Calu3 (cell line): ENCODE measurements around the gene MRPL40. TPM values are rescaled to one million over a fixed set of nuclear protein-coding genes. Genes with fewer than 3 reads are reported as not detected.
A peak's percentile ranks its signal among the peaks of the same experiment; 100 is the strongest.

Source experiments
- BruUV-seq: library from RNA; stranded (reverse); fragments of 400-500 nt; replicated peaks from 2 replicates; lab custom pipeline; 2021; lab: Mats Ljungman, UMichigan
- CTCF ChIA-PET: fragments of 300-600 bp; sonication (Branson Sonifier 250); formaldehyde crosslinking; loops from one replicate; lab custom pipeline; 2022; ENCODE audit warnings: antibody characterized with exemption; lab: Charles Lee
- DNase-seq: peaks from one replicate; pipeline ENCODE4 v3.0.0; 2022
- H3K27ac Mint-ChIP-seq: one replicate; pipeline ENCODE4 v1.8.0; 2022; ENCODE audit warnings: mixed read lengths; ENCODE audit not compliant: unreplicated experiment
- H3K27me3 Mint-ChIP-seq: one replicate; pipeline ENCODE4 v1.8.0; 2022; ENCODE audit warnings: mixed read lengths; ENCODE audit not compliant: unreplicated experiment
- H3K36me3 Mint-ChIP-seq: one replicate; pipeline ENCODE4 v1.8.0; 2022; ENCODE audit warnings: mild to moderate bottlenecking, moderate library complexity, mixed read lengths; ENCODE audit not compliant: insufficient read depth, unreplicated experiment
- H3K4me1 Mint-ChIP-seq: one replicate; pipeline ENCODE4 v1.8.0; 2022; ENCODE audit warnings: mild to moderate bottlenecking, low read depth, mixed read lengths; ENCODE audit not compliant: unreplicated experiment
- H3K4me3 Mint-ChIP-seq: one replicate; pipeline ENCODE4 v1.8.0; 2022; ENCODE audit warnings: mild to moderate bottlenecking, low read depth, moderate library complexity, mixed read lengths; ENCODE audit not compliant: unreplicated experiment
- H3K9me3 Mint-ChIP-seq: one replicate; pipeline ENCODE4 v1.8.0; 2022; ENCODE audit warnings: low read depth, mixed read lengths; ENCODE audit not compliant: unreplicated experiment
- intact Hi-C: fragments of 100-400 bp; cut with micrococcal nuclease; formaldehyde crosslinking; loops from one replicate; pipeline ENCODE4 v1.10.0; 2022; ENCODE audit not compliant: unreplicated experiment
- total RNA-seq: library from RNA; stranded (reverse); gene quantifications from 2 replicates; pipeline ENCODE4 v1.2.3, GENCODE V29; 2022
- TF ChIP-seq, protein P1 (sequence below): fragments of 200-600 bp; IDR thresholded peaks from one replicate; pipeline ENCODE4 v1.8.0; 2022; ENCODE audit warnings: antibody characterized with exemption; ENCODE audit not compliant: unreplicated experiment

Gene MRPL40
- total RNA-seq, 1 experiment from 2014 or later, result 38.6 TPM

DNA sequence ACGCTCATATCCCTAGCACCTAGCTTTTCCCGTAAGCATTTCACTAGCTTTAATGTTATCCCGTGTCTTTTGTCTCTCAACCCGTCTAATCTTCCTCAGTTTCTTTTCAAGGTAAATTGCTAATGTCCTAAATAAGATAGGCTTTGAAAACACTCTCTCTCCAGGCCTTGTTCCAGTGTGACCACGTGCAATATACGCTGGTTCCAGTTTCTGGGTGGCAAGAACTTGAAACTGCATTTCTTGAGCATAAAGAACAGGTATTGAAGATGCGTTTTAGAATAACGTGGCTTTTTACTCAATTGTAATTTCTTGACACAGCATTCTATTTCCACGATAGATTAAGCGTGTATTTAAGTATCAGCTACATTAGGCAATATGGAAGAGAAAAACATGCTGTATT is 48.4 kb downstream of the MRPL40 start:
- Mint-ChIP-seq H3K36me3 (peaks cover 48% of the 10 kb centered on the region), H3K27me3 (no peaks in the 10 kb centered on the region), H3K9me3 (no peaks in the 10 kb centered on the region), H3K4me1 (peaks cover 29% of the 10 kb centered on the region), H3K4me3 (peak overlapping the region; percentile 80), H3K27ac (peak overlapping the region; percentile 100)
- intact Hi-C loops, result no loop called here
- CTCF ChIA-PET, result interaction anchor here (1.6 kb wide), 1 partner anchor 149 kb away, joined by 6 read pairs; no protein-coding TSS in a partner anchor
- TF ChIP-seq, protein P1, sequence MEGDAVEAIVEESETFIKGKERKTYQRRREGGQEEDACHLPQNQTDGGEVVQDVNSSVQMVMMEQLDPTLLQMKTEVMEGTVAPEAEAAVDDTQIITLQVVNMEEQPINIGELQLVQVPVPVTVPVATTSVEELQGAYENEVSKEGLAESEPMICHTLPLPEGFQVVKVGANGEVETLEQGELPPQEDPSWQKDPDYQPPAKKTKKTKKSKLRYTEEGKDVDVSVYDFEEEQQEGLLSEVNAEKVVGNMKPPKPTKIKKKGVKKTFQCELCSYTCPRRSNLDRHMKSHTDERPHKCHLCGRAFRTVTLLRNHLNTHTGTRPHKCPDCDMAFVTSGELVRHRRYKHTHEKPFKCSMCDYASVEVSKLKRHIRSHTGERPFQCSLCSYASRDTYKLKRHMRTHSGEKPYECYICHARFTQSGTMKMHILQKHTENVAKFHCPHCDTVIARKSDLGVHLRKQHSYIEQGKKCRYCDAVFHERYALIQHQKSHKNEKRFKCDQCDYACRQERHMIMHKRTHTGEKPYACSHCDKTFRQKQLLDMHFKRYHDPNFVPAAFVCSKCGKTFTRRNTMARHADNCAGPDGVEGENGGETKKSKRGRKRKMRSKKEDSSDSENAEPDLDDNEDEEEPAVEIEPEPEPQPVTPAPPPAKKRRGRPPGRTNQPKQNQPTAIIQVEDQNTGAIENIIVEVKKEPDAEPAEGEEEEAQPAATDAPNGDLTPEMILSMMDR, result no peak
- no TSS peak for BruUV-seq
- DNase-seq, result no peak

GRCh38 chr22:19482297-19482696 is 50.0 kb downstream of the MRPL40 start:
- intact Hi-C loops, result no loop called here
- Mint-ChIP-seq H3K36me3 (peaks cover 42% of the 10 kb centered on the region), H3K27me3 (no peaks in the 10 kb centered on the region), H3K4me3 (no peak overlapping the region), H3K4me1 (peaks cover 20% of the 10 kb centered on the region), H3K9me3 (no peaks in the 10 kb centered on the region), H3K27ac (no peak overlapping the region)
- CTCF ChIA-PET, result no interaction called here
- BruUV-seq, result no TSS peak
- DNase-seq, result no peak
- TF ChIP-seq, protein P1, result no peak

DNA sequence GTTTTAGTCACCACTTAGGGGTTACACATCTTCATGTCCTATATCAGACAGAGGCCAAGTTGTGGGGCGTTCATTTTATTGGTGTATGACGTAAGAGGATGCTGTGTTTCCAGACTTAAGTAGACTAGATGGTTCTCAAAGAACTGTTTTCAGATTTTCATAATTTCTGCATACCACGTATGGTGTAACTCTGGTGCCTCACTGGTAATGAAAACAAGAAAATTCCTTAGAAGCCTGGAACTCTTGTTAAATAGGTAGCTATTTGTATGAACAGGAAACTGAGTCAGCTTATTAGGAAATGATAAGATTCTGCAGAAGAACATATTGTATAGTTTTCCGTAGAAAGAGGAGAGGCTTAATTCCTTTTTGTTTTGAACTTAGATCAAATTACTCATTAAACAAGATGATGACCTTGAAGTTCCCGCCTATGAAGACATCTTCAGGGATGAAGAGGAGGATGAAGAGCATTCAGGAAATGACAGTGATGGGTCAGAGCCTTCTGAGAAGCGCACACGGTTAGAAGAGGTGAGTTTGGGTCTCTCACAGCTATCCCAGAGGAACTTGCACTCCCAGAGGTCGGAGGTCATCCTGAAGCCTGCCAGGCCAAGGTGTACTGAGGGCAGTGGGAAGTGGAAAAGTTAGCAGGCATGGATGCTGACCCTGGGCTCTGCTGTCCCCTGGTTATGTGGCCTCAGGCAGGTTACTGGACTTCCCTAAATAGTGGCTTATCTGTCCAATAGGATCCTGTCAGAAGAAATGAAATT is 51.3 kb downstream of the MRPL40 start:
- no peaks in the 10 kb centered on the region for H3K9me3 Mint-ChIP-seq
- no peak for DNase-seq
- CTCF ChIA-PET, result no interaction called here
- H3K4me3 Mint-ChIP-seq, result no peak overlapping the region
- H3K27ac Mint-ChIP-seq, result no peak overlapping the region
- peaks cover 30% of the 10 kb centered on the region for H3K36me3 Mint-ChIP-seq
- TF ChIP-seq, protein P1, result no peak
- no TSS peak for BruUV-seq
- peaks cover 9% of the 10 kb centered on the region for H3K4me1 Mint-ChIP-seq
- no peaks in the 10 kb centered on the region for H3K27me3 Mint-ChIP-seq
- intact Hi-C loops, result no loop called here

Other genes starting within 250 kb of the MRPL40 start
- gene CLTCL1, start 140.8 kb upstream of the MRPL40 start, total RNA-seq, result 2.9 and 4.4 TPM in 2 replicates
- 32.0 and 36.4 TPM in 2 replicates for gene HIRA, start 812 bp upstream of the MRPL40 start, total RNA-seq
- gene C22orf39, start 15.2 kb downstream of the MRPL40 start, total RNA-seq, result 15.7 and 17.7 TPM in 2 replicates
- 87.8 and 95.7 TPM in 2 replicates for gene UFD1, start 46.6 kb downstream of the MRPL40 start, total RNA-seq
- 45.0 and 52.8 TPM in 2 replicates for gene CDC45, start 47.4 kb downstream of the MRPL40 start, total RNA-seq
- gene CLDN5, start 91.9 kb downstream of the MRPL40 start, total RNA-seq, result not detected in 2 replicates